ENCODE data around the gene HMCN1.

Gene HMCN1

DNA sequence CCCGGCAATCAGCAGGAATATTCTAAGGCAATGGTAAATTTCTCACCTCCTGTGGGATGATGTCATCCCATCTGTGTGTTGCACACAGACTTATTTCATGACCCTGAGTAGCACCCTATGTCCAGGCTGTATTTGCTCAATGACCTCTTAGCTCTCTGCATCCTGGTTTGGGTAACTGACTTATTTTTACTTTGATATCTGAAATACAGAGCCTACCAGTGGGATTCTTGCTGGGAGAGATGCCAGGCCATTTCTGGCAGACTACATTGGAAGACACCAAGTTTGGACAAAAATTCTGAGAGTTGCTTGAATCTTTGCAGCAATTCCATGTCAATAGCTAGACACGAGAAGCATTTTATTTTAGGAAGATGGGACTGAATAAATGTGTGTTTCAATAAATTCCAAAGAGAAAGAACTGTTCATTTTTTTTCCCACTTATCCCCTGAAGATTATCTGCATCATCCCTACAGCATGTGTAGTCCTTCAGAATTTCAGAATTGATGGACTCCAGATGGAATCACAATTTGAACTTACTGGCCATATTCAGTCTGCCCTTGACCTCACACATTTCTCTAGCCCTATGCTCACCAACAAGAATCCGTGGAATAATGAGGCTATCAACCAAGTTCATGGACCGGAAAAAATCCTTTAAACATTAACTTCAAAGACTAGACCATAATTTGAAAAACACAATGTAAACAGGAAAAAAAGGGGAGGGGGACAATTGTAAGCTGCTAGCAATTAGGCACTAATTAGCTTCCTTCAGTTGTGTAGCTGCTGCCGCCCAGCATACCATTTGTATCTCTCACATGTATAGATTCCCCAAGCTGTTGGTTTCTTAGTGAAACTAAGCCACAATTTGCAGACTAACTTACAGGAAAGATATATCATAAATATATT lies 226.5 kb downstream of the HMCN1 start:
- POLR2A ChIA-PET: no interaction called here
- no peak for DNase-seq (ENCODE audit: extremely low spot score)
- CTCF ChIA-PET: no interaction called here
- TF ChIP-seq TARDBP (IDR thresholded peaks at IDR 0.05) (no peak), FOXK2 (IDR thresholded peaks at IDR 0.05) (no peak), FOXM1 (IDR thresholded peaks at IDR 0.05; ENCODE audit: borderline replicate concordance) (no peak), SP1 (IDR thresholded peaks at IDR 0.05) (no peak), BHLHE40 (IDR thresholded peaks at IDR 0.05; ENCODE audit: borderline replicate concordance) (no peak), ELF4 (IDR thresholded peaks at IDR 0.05) (no peak), NFRKB (IDR thresholded peaks at IDR 0.05) (no peak), L3MBTL2 (conservative IDR thresholded peaks at IDR 0.05) (no peak), HDGF (IDR thresholded peaks at IDR 0.05; ENCODE audit: borderline replicate concordance) (no peak), PKNOX1 (IDR thresholded peaks at IDR 0.05) (no peak), FOXA1 (IDR thresholded peaks at IDR 0.05) (no peak), ZNF384 (IDR thresholded peaks at IDR 0.05) (no peak), SUZ12 (IDR thresholded peaks at IDR 0.05) (no peak), CTBP1 (IDR thresholded peaks at IDR 0.05; ENCODE audit: borderline replicate concordance) (no peak), LEF1 (IDR thresholded peaks at IDR 0.05; ENCODE audit: borderline replicate concordance) (no peak), ARNT (IDR thresholded peaks at IDR 0.05) (no peak)

GRCh38 chr1:185961664-185962063 lies 227.5 kb downstream of the HMCN1 start:
- POLR2A ChIA-PET: no interaction called here
- DNase-seq (ENCODE audit: extremely low spot score): no peak
- no peak for TF ChIP-seq L3MBTL2 (conservative IDR thresholded peaks at IDR 0.05)
- TF ChIP-seq SP1 (IDR thresholded peaks at IDR 0.05): no peak
- TF ChIP-seq HDGF (IDR thresholded peaks at IDR 0.05; ENCODE audit: borderline replicate concordance): no peak
- TF ChIP-seq NFRKB (IDR thresholded peaks at IDR 0.05): no peak
- no peak for TF ChIP-seq FOXM1 (IDR thresholded peaks at IDR 0.05; ENCODE audit: borderline replicate concordance)
- TF ChIP-seq ARNT (IDR thresholded peaks at IDR 0.05): no peak
- no peak for TF ChIP-seq ELF4 (IDR thresholded peaks at IDR 0.05)
- no peak for TF ChIP-seq TARDBP (IDR thresholded peaks at IDR 0.05)
- no peak for TF ChIP-seq FOXK2 (IDR thresholded peaks at IDR 0.05)
- CTCF ChIA-PET: no interaction called here

- ChIA-PET CTCF (no interaction called here), POLR2A (no interaction called here)
- DNase-seq (ENCODE audit: extremely low spot score): no peak
- no peak for TF ChIP-seq FOXK2 (IDR thresholded peaks at IDR 0.05)
- no peak for TF ChIP-seq TARDBP (IDR thresholded peaks at IDR 0.05)
- no peak for TF ChIP-seq BHLHE40 (IDR thresholded peaks at IDR 0.05; ENCODE audit: borderline replicate concordance)
- TF ChIP-seq ZNF384 (IDR thresholded peaks at IDR 0.05): no peak
- TF ChIP-seq ARNT (IDR thresholded peaks at IDR 0.05): no peak
- TF ChIP-seq HDGF (IDR thresholded peaks at IDR 0.05; ENCODE audit: borderline replicate concordance): no peak
These were observed 230.8 kb downstream of the HMCN1 start for GRCh38 chr1:185964946-185965345.

DNA sequence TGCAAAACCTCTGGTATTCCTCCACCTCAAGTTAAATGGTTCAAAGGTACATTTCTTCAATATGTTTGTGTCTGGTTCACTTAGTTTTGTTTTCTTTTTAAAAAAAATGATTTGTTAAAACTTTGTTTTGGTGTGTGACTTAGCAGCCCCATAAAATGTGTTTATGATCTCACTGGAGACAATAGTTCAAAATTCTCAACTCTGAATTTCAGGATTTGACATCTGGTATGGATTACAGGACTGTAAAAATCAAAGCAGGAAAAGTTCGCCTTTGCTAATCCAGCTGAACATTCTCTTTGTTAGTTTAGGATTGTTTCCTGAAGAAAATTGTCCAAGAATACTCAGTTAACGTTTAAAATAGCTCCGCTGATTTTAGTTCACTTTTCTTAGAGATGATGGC lies 231.7 kb downstream of the HMCN1 start:
- POLR2A ChIA-PET: no interaction called here
- TF ChIP-seq ZNF384 (IDR thresholded peaks at IDR 0.05): no peak
- no peak for TF ChIP-seq ARNT (IDR thresholded peaks at IDR 0.05)
- TF ChIP-seq L3MBTL2 (conservative IDR thresholded peaks at IDR 0.05): no peak
- TF ChIP-seq FOXK2 (IDR thresholded peaks at IDR 0.05): no peak
- CTCF ChIA-PET: no interaction called here
- no peak for DNase-seq (ENCODE audit: extremely low spot score)

DNA sequence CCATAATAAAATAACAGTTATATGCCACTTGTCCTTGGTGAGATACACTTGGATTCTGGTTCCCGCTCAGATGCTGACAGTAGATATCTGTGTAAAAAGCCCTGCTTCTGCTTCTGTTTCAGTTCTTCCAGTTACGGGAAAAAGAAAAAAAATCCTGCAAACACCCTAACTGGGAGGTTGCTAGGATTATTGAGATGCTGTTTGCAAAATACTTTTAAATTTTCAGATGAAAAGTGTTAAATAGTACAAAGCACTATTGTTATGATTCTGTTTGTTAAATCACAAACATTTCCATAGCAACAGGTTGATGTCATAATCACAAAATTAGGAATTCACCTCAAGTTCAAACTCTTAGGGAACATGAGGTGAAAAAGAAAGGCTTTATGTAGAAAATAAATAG lies 232.3 kb downstream of the HMCN1 start:
- TF ChIP-seq PKNOX1 (IDR thresholded peaks at IDR 0.05): no peak
- TF ChIP-seq FOXM1 (IDR thresholded peaks at IDR 0.05; ENCODE audit: borderline replicate concordance): no peak
- no peak for TF ChIP-seq SP1 (IDR thresholded peaks at IDR 0.05)
- no peak for TF ChIP-seq NFRKB (IDR thresholded peaks at IDR 0.05)
- TF ChIP-seq ARNT (IDR thresholded peaks at IDR 0.05): no peak
- no peak for TF ChIP-seq BHLHE40 (IDR thresholded peaks at IDR 0.05; ENCODE audit: borderline replicate concordance)
- DNase-seq (ENCODE audit: extremely low spot score): no peak
- ChIA-PET CTCF (no interaction called here), POLR2A (no interaction called here)

GRCh38 chr1:185969028-185969427 lies 234.8 kb downstream of the HMCN1 start:
- TF ChIP-seq FOXK2 (IDR thresholded peaks at IDR 0.05) (no peak), ARNT (IDR thresholded peaks at IDR 0.05) (no peak), TARDBP (IDR thresholded peaks at IDR 0.05) (no peak), NFRKB (IDR thresholded peaks at IDR 0.05) (no peak), FOXM1 (IDR thresholded peaks at IDR 0.05; ENCODE audit: borderline replicate concordance) (no peak), ELF4 (IDR thresholded peaks at IDR 0.05) (no peak), ZNF384 (IDR thresholded peaks at IDR 0.05) (no peak), HDGF (IDR thresholded peaks at IDR 0.05; ENCODE audit: borderline replicate concordance) (no peak), PKNOX1 (IDR thresholded peaks at IDR 0.05) (no peak), CTBP1 (IDR thresholded peaks at IDR 0.05; ENCODE audit: borderline replicate concordance) (no peak), SP1 (IDR thresholded peaks at IDR 0.05) (no peak), LEF1 (IDR thresholded peaks at IDR 0.05; ENCODE audit: borderline replicate concordance) (no peak), BHLHE40 (IDR thresholded peaks at IDR 0.05; ENCODE audit: borderline replicate concordance) (no peak), FOXA1 (IDR thresholded peaks at IDR 0.05) (no peak), SUZ12 (IDR thresholded peaks at IDR 0.05) (no peak), L3MBTL2 (conservative IDR thresholded peaks at IDR 0.05) (no peak)
- CTCF ChIA-PET: no interaction called here
- no peak for DNase-seq (ENCODE audit: extremely low spot score)
- POLR2A ChIA-PET: no interaction called here
